HG03520 (cell line): ENCODE measurements around the gene SLC34A1.
A peak's percentile ranks its signal among the peaks of the same experiment; 100 is the strongest.

ENCODE experiments used
- ATAC-seq: cut with Tn5 transposase; IDR thresholded peaks from one replicate; pipeline ENCODE4 v1.9.1; 2021; ENCODE audit warnings: mild to moderate bottlenecking, moderate library complexity; ENCODE audit not compliant: unreplicated experiment

The SLC34A1 gene

GRCh38 chr5:177430140-177430951 lies 46.1 kb downstream of the SLC34A1 start:
- ATAC-seq: no peak

- ATAC-seq: no peak
Measured at GRCh38 chr5:177430972-177431316, 46.7 kb downstream of the SLC34A1 start.

- peak; percentile 23 for ATAC-seq
Measured at GRCh38 chr5:177431317-177432142, 47.3 kb downstream of the SLC34A1 start.

DNA sequence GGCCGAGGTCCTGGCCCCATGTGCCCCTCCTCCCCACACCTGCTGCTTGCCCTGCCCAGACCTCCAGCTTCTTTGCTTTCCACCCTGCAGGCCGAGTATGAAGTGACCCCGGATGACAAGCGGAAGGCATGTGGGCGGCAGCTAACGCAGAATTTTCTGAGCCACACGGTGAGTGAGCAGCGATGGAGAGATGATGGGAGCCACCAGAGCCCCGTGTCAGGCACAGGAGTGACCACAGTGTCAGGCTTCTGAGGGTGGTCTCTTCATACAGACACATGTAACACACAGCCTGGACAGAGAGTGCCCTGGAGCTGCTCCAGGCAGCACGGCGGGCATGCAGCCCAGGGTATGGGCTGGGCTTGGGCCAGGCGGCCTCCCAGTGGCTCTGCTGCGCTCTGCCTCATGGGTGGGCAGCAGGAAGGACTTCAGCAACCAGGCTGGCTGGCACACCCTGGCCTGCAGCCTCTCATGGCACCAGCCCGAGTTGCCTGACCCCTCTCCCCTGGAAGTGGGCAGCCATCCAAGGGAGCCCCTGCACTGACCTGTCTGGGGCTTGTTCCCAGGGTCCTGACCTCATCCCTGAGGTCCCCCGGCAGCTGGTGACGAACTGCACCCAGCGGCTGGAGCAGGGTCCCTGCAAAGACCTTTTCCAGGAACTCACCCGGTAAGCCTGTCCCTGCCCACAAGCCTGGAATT lies 48.1 kb downstream of the SLC34A1 start:
- ATAC-seq: no peak

GRCh38 chr5:177432839-177433657 lies 48.8 kb downstream of the SLC34A1 start:
- ATAC-seq: no peak

GRCh38 chr5:177433658-177434217 lies 49.5 kb downstream of the SLC34A1 start:
- ATAC-seq: no peak

DNA sequence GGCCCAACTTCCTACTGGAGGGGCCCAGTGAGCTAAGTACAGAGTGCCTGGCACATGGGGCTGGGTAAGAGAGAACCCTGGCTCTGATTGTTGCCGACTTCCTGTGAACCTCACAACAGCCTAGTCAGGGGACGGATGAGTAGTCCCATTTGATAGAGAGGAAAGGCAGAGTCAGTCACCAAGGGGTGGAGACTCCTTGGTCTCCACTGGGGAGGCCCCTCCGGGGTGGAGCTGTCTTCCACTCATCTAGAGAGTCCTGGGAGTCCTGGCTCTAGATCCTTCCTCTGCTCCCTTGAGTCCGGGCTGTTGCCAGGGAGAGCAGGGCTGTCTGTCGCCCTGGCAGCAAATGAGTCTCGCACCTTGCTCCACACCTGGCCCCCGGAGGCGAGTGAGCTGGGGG lies 50.2 kb downstream of the SLC34A1 start:
- no peak for ATAC-seq

GRCh38 chr5:177434942-177435738 lies 50.9 kb downstream of the SLC34A1 start:
- no peak for ATAC-seq

GRCh38 chr5:177435847-177436536 lies 51.8 kb downstream of the SLC34A1 start:
- no peak for ATAC-seq

DNA sequence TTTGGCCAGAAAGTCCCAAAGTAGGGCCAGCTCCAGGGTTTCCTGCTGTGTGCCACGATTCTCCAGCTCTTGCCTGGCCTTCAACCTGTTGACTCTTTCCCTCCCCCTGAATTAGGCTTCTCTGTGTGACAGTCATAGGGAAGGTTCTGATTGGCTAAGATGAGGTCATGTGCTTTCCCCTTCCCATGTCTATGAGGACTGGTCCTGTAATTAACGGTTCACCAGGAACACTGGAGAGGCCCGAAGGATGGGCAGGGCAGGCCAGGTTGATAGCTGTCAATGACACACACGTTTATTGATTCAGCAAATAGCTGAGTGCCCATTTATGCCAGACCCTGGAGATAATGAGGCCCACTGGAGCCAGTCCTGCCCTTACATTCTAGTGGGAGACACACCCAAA lies 53.4 kb downstream of the SLC34A1 start:
- no peak for ATAC-seq

DNA sequence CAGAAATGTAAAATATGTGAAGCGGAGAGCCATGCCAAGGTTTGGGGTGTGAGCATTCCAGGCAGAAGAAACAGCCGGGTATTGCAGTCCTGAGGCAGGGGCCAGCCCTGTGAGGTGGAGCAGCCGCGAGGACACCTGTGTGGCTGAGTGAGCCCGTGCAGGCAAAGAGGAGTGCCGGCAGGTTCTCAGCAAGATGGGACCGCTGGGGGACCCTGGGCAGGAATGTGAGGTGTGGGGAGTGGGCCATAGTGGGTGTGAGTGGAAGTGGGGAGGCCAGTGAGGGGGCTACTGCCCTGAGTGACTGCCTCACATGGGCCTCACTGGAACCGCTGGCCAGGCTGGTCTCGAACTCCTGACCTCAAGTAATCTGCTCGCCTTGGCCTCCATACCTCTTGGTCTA lies 54.2 kb downstream of the SLC34A1 start:
- no peak for ATAC-seq

DNA sequence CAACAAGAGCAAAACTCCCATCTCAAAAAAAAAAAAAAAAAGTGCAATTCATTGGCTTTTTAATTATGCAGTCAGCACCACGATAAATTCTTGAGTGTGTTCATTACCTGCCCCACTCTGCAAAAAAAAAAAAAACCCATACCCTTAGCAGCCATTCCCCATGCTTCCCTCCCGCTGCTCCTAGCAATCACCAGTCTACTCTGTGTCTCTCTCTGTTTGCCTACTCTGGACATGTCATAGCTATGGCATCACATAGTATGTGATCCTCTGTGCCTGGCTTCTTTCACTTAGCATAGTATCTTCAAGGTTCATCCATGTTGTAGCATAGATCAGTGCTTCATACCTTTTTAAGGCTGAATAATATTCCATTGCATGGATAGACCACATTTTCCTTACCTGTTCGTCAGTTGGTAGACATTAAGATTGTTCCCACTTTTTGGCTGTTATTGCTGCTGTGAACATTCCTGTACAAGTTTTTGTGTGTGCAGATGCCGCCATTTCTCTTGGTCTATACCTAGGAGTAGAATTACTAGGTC lies 55.4 kb downstream of the SLC34A1 start:
- no peak for ATAC-seq

GRCh38 chr5:177440211-177440989 lies 56.2 kb downstream of the SLC34A1 start:
- ATAC-seq: no peak

DNA sequence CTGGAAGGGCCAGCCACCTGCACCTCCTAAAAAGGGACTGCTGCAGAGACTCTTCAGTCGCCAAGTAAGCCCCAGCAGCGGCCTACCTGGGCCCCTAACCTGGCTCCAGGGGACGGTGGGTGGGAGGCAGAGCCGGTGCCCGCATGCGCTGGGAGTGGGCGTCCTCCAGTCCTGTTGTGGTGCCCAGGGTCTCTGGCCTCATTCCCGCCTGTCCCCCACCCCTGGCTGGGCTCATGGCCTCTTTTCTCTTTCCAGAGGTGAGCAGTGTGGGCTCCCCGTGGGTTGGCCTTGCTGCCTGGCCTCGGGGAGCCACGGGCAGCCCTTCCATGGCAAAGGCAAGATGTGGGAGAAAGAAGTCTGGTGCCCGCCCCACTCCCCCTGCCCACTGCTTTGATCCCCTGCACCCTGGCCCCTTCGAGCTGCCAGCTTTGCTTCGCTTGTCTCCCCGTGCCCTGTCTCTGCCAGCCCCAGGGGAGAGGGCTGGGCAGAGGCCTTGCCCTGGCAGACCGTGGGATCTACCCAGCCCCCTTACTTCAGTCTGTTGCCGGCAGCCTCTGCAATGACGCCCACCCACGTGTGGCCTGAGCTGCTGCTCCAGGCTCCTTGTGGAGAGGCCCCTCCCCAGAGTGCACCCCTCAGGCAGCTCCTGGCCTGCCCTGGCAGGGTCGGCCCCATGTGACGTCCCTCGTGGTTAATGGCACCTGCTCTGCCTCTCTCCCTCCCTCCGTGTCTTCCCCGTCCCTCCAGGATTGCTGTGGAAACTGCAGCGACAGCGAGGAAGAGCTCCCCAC lies 57.0 kb downstream of the SLC34A1 start:
- no peak for ATAC-seq

GRCh38 chr5:177442066-177442826 lies 58.0 kb downstream of the SLC34A1 start:
- ATAC-seq: no peak

GRCh38 chr5:177443144-177443983 lies 59.1 kb downstream of the SLC34A1 start:
- no peak for ATAC-seq
